ENCODE results near the gene NOP16.
A peak's percentile ranks its signal among the peaks of the same experiment; 100 is the strongest.

Gene NOP16

GRCh38 chr5:176388444-176389134 is at the start of gene NOP16, which contains the start of gene HIGD2A:
NOP16 (minus strand) TSS chr5:176388598; CDS start chr5:176388539, 59 bp downstream.
HIGD2A (plus strand) TSS chr5:176388751; CDS start chr5:176388820, 69 bp downstream.
- peak; percentile 97 for DNase-seq (ENCODE audit: low spot score)

- DNase-seq (ENCODE audit: low spot score): no peak
These were observed 48.3 kb upstream of the NOP16 start for GRCh38 chr5:176436656-176437055.

GRCh38 chr5:176432707-176433106 is 44.3 kb upstream of the NOP16 start:
- DNase-seq (ENCODE audit: low spot score): no peak

- no peak for DNase-seq (ENCODE audit: low spot score)
These were observed 41.6 kb upstream of the NOP16 start for GRCh38 chr5:176429972-176430371.

- DNase-seq (ENCODE audit: low spot score): no peak
These were observed 39.6 kb upstream of the NOP16 start for GRCh38 chr5:176427971-176428370.

GRCh38 chr5:176426876-176427275 is 38.5 kb upstream of the NOP16 start:
- no peak for DNase-seq (ENCODE audit: low spot score)

- DNase-seq (ENCODE audit: low spot score): no peak
These were observed 37.4 kb upstream of the NOP16 start for GRCh38 chr5:176425791-176426190.

GRCh38 chr5:176425138-176425537 is 36.7 kb upstream of the NOP16 start:
- no peak for DNase-seq (ENCODE audit: low spot score)

GRCh38 chr5:176424181-176424580 is 35.8 kb upstream of the NOP16 start:
- DNase-seq (ENCODE audit: low spot score): no peak

- DNase-seq (ENCODE audit: low spot score): no peak
These were observed 32.7 kb upstream of the NOP16 start for GRCh38 chr5:176420972-176421544.

GRCh38 chr5:176420086-176420485 is 31.7 kb upstream of the NOP16 start:
- DNase-seq (ENCODE audit: low spot score): no peak

- no peak for DNase-seq (ENCODE audit: low spot score)
These were observed 29.9 kb upstream of the NOP16 start for GRCh38 chr5:176418251-176418650.

- no peak for DNase-seq (ENCODE audit: low spot score)
These were observed 28.6 kb upstream of the NOP16 start for GRCh38 chr5:176416965-176417364.

GRCh38 chr5:176415952-176416924 is 27.8 kb upstream of the NOP16 start, which contains the start of gene CLTB:
CLTB (minus strand) TSS chr5:176416539; CDS start chr5:176416363, 176 bp downstream.
- peak; percentile 93 for DNase-seq (ENCODE audit: low spot score)

- no peak for DNase-seq (ENCODE audit: low spot score)
These were observed 27.0 kb upstream of the NOP16 start for GRCh38 chr5:176415240-176415951.

GRCh38 chr5:176414704-176415103 is 26.3 kb upstream of the NOP16 start:
- no peak for DNase-seq (ENCODE audit: low spot score)

- DNase-seq (ENCODE audit: low spot score): no peak
These were observed 25.4 kb upstream of the NOP16 start for GRCh38 chr5:176413709-176414191.

GRCh38 chr5:176413255-176413565 is 24.8 kb upstream of the NOP16 start:
- no peak for DNase-seq (ENCODE audit: low spot score)

- DNase-seq (ENCODE audit: low spot score): no peak
These were observed 24.3 kb upstream of the NOP16 start for GRCh38 chr5:176412517-176413254.

GRCh38 chr5:176410486-176411180 is 22.2 kb upstream of the NOP16 start:
- DNase-seq (ENCODE audit: low spot score): no peak

GRCh38 chr5:176409765-176410164 is 21.4 kb upstream of the NOP16 start:
- DNase-seq (ENCODE audit: low spot score): no peak
